GM21528 (cell line): Measurements from ENCODE around the gene C1orf21.

Experiments
- ATAC-seq: cut with Tn5 transposase; IDR thresholded peaks from one replicate; pipeline ENCODE4 v1.9.1; 2021; ENCODE audit warnings: mild to moderate bottlenecking, moderate library complexity; ENCODE audit not compliant: unreplicated experiment, low FRiP score

C1orf21 gene

DNA sequence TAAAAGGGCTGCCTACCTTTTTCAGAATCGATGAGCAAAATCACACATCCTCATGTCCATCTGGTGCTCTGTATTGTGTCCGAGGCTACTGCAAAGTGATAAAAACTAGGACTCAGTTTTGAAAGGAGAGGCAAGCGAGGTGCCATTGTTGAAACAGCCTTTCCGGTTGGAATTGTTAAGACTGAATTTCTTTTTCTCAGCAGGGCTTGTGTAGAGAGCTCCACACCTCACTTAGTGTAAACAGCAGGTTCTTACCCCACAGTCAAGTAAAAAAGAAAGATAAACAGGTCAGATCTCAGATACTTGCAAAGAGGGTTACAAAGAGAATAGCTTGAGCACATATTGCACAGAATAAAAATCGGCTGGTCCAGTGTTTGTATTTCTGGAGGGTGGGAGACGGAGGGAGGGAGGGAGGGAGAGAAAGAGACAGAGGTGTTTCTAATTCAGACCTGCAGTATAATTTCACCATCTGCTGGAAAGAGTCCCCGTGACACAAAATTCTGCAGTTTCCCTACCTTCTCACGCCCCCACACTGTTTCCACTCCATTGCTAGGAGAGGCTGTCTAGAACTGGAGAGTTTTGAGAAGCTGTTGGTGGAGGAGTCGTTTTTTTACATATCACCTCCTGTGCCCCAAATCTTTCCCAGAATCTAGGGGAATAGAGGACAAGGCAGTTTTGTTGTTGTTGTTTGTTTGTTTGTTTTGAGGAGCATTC lies 285.3 kb downstream of the C1orf21 start:
- ATAC-seq: no peak

DNA sequence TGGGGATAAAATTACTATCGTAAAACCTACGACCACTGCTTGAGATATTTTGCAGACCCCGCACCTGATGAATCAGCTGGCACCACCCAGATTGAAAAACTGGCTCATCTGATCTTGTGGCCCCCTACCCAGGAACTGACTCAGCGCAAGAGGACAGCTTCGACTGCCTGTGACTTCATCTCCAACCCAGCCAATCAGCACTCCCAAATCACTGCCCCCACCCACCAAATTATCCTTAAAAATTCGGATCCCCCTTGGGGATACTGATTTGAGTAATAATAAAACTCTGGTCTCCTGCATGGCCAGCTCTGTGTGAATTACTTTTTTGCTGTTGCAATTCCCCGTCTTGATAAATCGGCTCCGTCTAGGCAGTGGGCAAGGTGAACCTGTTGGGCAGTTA lies 286.5 kb downstream of the C1orf21 start:
- no peak for ATAC-seq

GRCh38 chr1:184677344-184677743 lies 290.5 kb downstream of the C1orf21 start:
- ATAC-seq: no peak
